DOHH2 (cell line): ENCODE measurements around the gene GPD2.

Source experiments
- H3F3A ChIP-seq: fragments of 200-600 bp; sonication (generic), shearing (Covaris generic); 2 replicates; pipeline ENCODE4 v1.6.0; 2016; ENCODE audit warnings: antibody characterized with exemption, mild to moderate bottlenecking; ENCODE audit not compliant: control insufficient read depth, insufficient read depth
- H3K27ac ChIP-seq: fragments of 200-600 bp; sonication (generic); 2 replicates; pipeline ENCODE4 v1.5.1; 2014; ENCODE audit warnings: low read depth, mild to moderate bottlenecking, low read length, moderate library complexity
- H3K27me3 ChIP-seq: fragments of 200-600 bp; sonication (generic); 2 replicates; pipeline ENCODE4 v1.6.1; 2014; ENCODE audit warnings: mild to moderate bottlenecking, low read length, mixed read lengths; ENCODE audit not compliant: control insufficient read depth
- H3K36me3 ChIP-seq: fragments of 200-600 bp; sonication (generic); 2 replicates; pipeline ENCODE4 v1.6.1; 2014; ENCODE audit warnings: mild to moderate bottlenecking, low read length, moderate library complexity, mixed read lengths; ENCODE audit not compliant: control insufficient read depth
- H3K4me1 ChIP-seq: fragments of 200-600 bp; sonication (generic); 2 replicates; pipeline ENCODE4 v1.6.1; 2014; ENCODE audit warnings: mild to moderate bottlenecking, low read length, mixed read lengths; ENCODE audit not compliant: control insufficient read depth
- H3K4me2 ChIP-seq: fragments of 200-600 bp; sonication (generic); 2 replicates; pipeline ENCODE4 v1.6.0; 2014; ENCODE audit warnings: mild to moderate bottlenecking, low read length, moderate library complexity
- H3K4me3 ChIP-seq: fragments of 200-600 bp; sonication (generic); 2 replicates; pipeline ENCODE4 v1.5.1; 2014; ENCODE audit warnings: mild to moderate bottlenecking, low read length, mixed read lengths
- H3K79me2 ChIP-seq: fragments of 200-600 bp; sonication (generic); 2 replicates; pipeline ENCODE4 v1.6.1; 2014; ENCODE audit warnings: mild to moderate bottlenecking, low read length, mixed read lengths; ENCODE audit not compliant: control insufficient read depth
- H3K9me2 ChIP-seq: fragments of 200-600 bp; sonication (generic); replicated peaks from 2 replicates; pipeline ENCODE4 v1.6.1; 2014; ENCODE audit warnings: mild to moderate bottlenecking, low read length, mixed read lengths; ENCODE audit not compliant: control insufficient read depth
- H3K9me3 ChIP-seq: fragments of 200-600 bp; sonication (generic); 2 replicates; pipeline ENCODE4 v1.6.1; 2014; ENCODE audit warnings: antibody characterized with exemption, low read length, mixed read lengths; ENCODE audit not compliant: control insufficient read depth, insufficient read depth
- H4K20me1 ChIP-seq: fragments of 200-600 bp; sonication (generic); 2 replicates; pipeline ENCODE4 v1.6.0; 2014; ENCODE audit warnings: low read depth, mild to moderate bottlenecking, antibody characterized with exemption, low read length, moderate library complexity; ENCODE audit not compliant: control insufficient read depth, insufficient read depth
- EZH2phosphoT487 ChIP-seq: fragments of 200-600 bp; sonication (generic); IDR thresholded peaks from 2 replicates; pipeline ENCODE4 v1.6.1; 2017; ENCODE audit warnings: borderline replicate concordance, mild to moderate bottlenecking, antibody characterized with exemption, low read length, moderate library complexity, mixed read lengths
- TF ChIP-seq, protein P1 (sequence below): fragments of 200-600 bp; sonication (generic); IDR thresholded peaks from one replicate; pipeline ENCODE4 v1.5.1; 2014; ENCODE audit warnings: antibody characterized with exemption, mild to moderate bottlenecking, low read depth, low read length; ENCODE audit not compliant: poor library complexity, severe bottlenecking

The GPD2 gene

DNA sequence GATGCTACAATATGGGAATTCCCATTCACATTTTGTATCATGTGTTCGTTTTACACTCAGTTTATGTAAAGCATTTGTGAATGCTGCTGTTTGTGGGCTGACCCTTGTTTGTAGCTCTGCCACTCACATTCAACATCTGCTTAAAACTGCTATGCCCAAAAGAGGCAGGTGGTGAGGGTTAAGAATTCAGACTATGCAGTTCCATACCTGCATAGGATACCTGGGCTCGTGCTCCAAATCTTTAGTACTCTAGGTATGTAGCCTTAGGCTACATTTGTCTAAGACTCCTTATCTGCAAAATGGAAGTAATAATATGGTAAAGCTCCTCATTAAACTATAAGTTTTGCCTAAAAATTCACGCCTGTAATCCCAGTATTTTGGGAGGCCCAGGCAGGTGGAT is 199.5 kb downstream of the GPD2 start:
- H3K27me3 ChIP-seq: no peaks in the 10 kb centered on the region
- H3K9me3 ChIP-seq: no peaks in the 10 kb centered on the region
- no peak overlapping the region for H3K27ac ChIP-seq
- H3K4me2 ChIP-seq: no peak overlapping the region
- H3K4me3 ChIP-seq: no peak overlapping the region
- no peaks in the 10 kb centered on the region for H3K36me3 ChIP-seq
- no peaks in the 10 kb centered on the region for H3K79me2 ChIP-seq
- no peaks in the 10 kb centered on the region for H4K20me1 ChIP-seq
- H3K9me2 ChIP-seq: no peaks in the 10 kb centered on the region
- no peaks in the 10 kb centered on the region for H3K4me1 ChIP-seq
- TF ChIP-seq EZH2phosphoT487: no peak
- TF ChIP-seq, protein P1, sequence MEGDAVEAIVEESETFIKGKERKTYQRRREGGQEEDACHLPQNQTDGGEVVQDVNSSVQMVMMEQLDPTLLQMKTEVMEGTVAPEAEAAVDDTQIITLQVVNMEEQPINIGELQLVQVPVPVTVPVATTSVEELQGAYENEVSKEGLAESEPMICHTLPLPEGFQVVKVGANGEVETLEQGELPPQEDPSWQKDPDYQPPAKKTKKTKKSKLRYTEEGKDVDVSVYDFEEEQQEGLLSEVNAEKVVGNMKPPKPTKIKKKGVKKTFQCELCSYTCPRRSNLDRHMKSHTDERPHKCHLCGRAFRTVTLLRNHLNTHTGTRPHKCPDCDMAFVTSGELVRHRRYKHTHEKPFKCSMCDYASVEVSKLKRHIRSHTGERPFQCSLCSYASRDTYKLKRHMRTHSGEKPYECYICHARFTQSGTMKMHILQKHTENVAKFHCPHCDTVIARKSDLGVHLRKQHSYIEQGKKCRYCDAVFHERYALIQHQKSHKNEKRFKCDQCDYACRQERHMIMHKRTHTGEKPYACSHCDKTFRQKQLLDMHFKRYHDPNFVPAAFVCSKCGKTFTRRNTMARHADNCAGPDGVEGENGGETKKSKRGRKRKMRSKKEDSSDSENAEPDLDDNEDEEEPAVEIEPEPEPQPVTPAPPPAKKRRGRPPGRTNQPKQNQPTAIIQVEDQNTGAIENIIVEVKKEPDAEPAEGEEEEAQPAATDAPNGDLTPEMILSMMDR: no peak
- no peaks in the 10 kb centered on the region for H3F3A ChIP-seq
